GM10847 (cell line): Measurements from ENCODE around the gene RNF43.

Experiments
- POLR2A ChIP-seq: IDR thresholded peaks from 2 replicates; pipeline ENCODE4 v1.6.1; 2011; ENCODE audit not compliant: insufficient read length; ENCODE audit errors: extremely low read depth

The RNF43 gene

DNA sequence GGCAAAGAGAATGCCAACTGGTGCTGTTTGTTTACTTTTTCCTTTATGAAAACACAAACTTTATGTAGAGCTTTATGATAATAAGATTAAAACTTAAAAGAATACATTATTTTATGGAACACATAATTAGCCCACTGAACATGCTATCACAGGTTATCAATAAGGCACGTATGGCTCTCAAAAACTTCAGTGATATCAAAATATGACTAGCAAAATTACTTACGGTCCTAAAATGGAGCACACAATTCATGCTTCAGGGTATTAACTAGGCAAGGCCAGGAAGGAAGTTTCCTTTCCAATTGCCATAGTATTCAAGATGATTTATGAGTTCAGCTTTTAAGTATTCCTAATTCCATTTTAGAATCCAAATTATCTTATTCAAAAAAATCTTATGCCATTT is 3.6 kb downstream of the RNF43 start:
- no peak for TF ChIP-seq POLR2A

DNA sequence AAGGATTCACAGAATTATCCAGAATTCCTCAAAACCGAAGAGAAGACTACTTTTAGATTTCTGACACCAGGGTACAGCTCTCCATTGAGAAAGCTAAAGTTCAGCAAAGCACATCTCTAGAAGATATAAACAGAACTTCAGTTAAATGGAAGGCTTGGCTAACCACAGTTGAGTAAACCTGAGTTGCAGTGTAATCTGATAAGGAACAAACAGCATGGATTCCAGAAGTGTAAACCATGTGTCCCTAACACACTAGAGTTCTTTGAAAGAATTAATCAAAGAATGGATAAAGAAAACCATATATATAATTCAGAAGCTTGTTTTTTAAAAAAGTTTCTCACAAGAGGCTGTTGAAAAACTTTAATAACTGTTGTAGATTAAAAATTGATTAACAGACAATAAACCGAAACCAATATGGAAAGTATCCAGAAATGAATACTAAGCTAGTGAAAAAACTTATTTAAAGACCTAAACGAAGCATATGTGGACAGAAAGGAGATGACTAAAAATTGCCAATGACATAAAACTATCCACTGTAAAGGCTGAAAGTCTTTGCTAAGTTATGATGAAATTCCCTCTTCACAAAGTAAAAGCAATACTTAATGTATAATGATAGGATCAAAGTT is 4.3 kb downstream of the RNF43 start:
- no peak for TF ChIP-seq POLR2A

DNA sequence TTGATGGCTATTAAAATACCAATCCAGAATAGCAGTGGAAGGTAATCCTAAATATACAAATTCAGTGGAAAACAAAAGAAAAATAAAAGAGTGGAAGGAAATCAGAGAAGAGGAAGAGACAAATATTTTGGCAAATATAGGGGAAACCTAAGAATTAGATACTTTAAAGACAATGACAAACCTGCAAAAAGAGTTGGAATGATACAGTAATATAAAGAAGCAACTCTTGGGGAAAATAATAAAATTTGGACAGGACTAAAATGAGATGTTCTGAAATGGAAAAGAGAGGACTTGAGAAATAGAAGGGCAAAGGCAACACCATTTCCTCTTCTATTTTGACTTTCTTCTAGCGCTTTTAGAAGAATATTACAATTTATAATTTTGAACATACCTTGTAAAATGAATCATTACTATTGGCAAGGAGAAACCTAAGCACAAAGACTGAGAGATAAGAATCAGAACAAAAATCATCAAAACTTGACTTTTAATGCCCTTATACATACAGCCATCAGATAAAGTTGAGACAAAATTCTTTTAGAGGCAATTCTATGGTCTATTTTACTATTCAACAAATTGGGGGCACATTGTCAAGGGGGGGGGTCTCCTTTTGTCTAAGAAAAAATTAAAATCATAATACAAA is 5.2 kb downstream of the RNF43 start:
- no peak for TF ChIP-seq POLR2A

DNA sequence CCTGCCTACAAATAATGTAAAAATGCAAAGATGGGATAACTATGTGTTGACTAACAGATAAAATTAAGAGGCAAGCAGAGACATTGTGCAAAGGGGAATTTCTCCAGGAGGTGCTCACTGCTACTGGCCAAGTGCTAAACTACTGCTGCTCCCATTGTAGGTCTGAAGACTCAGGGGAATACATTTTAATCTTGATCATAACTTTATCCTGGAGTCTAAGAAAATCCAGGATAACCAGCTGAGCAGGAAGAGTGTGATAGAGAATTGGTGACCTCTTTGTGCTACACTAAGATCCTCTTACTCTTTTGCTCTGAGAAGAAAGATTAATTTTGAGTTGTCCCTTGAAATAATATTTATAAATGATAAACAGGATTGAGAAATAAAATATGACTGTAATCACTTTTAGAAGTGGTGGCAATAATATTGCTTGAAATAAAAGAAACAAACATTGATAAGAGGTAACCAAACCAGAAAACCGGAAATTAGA is 5.9 kb downstream of the RNF43 start:
- no peak for TF ChIP-seq POLR2A

DNA sequence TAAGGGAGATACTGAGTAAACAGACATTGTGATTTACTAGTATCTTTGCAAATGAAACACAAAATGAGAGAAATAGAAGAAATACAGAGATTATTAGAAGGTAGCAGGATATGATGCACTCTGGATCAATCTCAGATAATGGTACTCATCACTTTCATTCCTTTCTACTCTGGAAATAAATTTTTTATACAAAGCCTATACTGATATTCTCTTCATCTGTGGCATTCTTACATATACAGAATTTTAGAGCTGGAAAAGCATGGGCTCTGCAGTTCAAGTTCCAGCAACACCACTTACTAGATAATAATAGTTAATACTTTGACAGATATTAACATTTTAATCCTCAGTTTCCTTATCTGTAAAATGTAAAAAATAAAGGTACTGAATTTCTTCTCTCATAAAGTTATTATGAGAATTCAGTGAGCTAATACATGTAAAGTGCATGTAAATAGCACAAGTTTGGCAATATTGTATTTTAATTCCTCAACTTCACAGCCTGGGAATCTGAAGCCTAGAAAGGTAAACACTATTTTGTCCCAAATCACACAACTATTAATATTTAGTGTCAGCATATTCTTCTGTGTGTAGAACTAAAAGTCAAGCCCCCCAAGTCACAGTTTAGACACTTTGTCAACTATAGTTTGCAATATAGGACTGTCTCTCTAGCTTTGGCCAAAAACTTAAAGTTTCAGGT is 6.5 kb downstream of the RNF43 start:
- TF ChIP-seq POLR2A, result no peak

DNA sequence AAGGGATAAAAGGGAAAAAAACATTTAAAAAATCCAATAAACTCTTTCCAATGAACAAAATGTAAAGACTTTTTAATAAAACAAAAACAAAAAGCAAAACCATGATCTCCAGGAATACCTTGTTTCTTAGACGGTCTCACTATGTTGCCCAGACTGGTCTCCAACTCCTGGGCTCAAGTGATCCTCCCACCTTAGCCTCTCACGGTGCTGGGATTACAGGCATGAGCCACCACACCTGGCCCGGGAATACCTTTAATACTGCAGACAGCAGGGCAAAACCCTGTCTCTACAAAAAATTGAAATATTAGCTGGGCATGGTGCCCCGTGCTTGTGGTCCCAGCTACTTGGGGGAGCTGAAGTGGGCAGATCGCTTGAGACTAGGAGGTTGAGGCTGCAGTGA is 7.9 kb downstream of the RNF43 start:
- TF ChIP-seq POLR2A, result no peak

DNA sequence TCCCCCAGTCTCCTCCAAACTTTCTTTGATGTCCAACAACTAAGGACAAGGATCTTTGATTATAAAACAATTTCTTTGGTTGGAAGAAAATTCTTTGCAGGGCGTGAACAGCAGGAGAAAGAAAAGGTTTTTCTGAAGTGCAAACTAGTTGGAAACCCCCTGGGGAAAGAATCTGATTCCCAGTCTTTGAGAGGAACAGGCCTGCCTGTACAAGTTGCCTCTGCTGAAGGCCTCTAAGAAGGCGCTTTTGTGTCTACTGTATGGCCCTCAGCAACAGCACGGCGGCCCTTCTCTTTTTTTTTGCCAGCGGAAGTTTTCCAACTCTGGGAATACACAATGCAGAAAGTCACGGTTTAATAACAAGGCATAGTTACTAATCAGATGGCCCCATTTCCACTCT is 14.0 kb downstream of the RNF43 start:
- TF ChIP-seq POLR2A, result no peak

DNA sequence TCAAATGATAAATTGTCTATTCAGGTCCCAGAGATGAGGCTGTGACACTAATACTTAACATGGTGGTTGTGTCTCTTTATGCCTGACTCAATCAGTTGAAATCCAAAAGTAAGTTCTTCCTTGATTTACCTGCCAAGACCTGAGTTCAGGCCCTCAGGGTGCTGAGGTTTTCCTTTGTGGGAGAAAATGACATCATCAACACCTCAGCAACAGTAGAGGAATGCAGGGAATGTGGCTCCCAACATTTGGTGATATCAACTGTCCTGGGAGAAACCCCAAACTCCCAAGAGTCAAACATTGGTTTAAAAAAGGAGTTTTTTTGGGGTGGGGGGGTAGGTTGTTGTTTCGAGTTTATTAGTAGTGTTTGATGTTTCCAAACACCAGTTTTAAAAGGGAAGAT is 14.7 kb downstream of the RNF43 start:
- no peak for TF ChIP-seq POLR2A

DNA sequence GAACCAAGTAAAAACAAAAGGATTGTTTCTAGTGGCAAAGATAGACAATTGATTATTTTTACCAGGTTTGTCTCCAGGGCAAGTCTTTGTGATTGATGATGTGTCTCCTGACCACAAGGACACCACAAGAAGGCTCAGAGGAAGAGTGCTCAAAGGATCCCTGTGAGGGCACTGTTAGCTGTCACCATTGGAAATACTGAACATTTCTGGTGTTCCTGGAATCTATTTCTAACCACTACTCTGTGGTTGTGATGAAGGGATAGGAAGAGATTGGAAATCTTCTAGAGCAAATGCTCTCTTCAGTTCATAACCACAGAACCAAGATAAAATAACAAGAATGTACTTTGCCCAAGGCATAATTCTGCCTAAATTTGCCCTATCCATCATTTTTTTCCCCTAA is 15.3 kb downstream of the RNF43 start:
- no peak for TF ChIP-seq POLR2A

DNA sequence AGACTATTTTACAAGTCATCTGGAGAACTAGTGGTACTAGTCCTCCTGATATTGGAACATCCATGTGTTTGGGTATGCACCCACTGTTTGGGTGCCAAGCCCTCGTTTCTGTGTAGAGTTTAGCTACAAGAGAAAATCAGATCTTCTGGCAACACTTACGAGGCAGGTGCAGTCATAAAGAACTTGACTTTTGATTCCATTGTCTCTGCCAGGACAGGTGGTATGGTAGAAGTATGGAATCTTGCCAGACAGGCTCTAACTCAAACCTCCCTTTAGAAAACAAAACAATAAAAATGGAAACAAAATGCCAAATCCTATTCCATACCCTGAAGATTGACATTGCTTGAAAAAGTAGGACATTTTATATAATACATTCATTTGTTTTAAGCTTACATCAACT is 16.0 kb downstream of the RNF43 start:
- TF ChIP-seq POLR2A, result no peak

DNA sequence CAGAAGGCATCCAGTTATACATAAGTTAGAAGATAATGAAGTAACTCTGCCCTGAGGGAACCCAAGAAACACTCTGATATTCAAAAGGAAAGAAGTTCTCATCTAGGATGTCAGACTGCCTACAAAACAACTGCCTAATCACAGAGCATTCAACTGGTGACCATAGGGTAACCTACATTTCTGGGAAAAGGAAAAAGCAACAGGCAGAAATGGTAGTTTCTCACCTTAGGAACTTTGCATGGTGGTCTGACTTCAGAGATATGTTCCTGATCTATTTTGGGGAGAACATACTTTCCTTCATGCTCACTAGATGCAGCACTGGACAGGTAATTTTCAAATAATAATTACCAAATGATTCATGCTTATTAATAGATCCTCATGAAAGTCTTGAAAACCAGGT is 16.5 kb downstream of the RNF43 start:
- TF ChIP-seq POLR2A, result no peak

DNA sequence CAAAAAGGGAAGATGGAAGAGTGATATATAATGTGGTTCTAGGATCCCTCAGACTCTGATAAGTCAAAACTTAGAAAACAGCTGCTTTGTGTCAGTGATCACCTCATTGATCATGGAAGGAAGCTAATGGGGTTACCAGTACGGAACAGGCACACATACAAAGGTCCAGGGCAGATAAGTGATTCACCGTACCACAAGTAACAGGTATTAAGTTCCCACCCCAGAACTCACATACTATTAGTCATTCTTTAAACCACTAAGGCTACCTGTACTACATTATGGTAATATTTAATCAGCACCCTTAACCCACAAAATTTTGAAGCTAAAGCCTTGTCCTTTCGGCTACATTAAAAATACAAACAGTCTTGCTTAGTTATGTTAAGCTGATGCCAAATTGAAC is 17.4 kb downstream of the RNF43 start:
- no peak for TF ChIP-seq POLR2A

DNA sequence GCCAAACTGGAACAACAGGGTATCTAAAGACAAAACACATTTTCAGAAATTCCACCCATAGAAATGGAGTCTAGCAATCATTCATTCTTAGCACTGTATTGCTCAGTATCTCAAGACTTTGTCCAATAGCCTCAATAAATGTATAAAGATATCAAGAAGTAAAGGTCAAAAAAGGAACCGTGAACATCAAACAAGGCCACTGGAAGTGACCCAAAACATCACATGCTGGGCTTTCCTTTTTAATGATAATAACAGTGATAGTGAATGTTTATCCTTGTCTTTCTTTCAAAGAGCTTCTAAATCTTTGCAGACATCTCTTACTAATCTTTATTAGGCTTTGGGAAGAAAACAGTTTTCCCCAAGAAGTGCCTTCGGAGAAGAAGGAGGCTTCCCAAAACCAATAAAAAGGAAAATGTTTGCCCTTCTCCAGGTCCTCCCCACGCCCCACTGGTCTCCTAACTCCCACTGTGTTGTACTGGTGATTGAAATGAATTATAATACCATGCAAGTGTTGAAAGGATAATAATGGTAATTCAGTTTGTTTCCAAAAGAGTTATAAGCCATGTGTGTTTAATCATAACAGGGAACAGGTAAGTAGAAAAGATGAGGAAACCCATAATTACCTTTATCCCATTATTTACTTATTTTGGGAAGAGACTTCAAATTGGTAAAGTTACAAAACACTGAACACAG is 18.6 kb downstream of the RNF43 start:
- TF ChIP-seq POLR2A, result no peak

DNA sequence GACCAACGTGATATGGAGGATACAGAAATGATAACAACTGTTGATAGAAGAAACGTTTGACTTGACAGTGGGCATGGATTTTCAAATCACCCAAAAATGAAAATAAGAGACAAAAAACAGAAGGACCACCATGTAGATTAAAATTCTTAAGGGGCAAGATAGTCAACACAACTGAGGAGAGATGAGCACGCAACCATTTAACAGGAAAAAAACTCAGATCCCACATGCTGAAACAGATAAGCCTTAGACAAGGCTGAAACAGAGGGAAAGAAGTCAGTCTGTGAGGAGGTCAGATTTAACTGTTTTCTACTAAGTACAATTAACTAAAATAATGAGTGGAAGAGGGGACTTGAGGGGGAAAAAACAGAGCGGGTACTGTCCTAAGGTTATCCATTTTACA is 21.2 kb downstream of the RNF43 start:
- TF ChIP-seq POLR2A, result no peak

DNA sequence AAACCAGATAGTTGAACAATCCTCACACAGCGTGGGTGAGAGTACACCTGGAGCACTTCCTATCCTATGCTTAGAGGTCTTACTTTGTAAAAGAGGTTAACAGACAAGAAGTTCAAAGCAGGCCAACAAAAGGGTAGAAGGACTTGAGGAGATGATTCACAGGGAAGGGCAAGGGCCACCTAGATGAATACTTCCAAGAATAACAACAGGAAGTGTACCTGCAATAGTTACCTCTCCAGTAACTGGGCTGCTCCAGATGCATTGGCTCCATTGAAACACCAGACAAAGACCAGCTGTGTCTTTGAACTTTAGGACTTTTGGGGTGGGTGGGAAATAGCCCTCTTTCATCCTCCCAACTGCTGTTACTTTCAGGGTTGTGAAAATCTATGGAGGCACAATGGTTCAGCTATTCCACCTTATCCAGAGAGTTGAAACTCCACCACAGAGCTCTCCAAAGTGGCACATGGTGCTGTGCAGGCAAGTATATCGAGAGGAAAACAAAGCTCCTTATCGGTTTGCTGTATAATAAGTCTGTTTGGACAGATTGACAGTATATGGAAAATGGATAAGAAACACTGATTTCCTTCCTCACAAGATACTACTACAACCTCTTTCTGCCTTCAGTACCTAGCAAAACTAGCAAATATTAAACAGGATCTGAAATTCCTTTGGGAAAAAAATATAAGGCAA is 22.7 kb downstream of the RNF43 start:
- TF ChIP-seq POLR2A, result no peak
